Skin epidermis (tissue), 12 donors: ENCODE measurements around the gene MKLN1.
"Not testable (repeated sequence)": the region's sequence is repeated elsewhere in the genome, so short reads cannot be mapped to it uniquely, and the experiment has no call there.

ENCODE experiments used
- H3K27ac ChIP-seq, 21 experiments: fragments of 200-600 bp; sonication (generic) in 11 of 21; one replicate each; pipeline ENCODE4 v1.5.0; 2020; ENCODE audit warnings: mild to moderate bottlenecking in 3 of 21, inconsistent platforms in 2 of 21, moderate library complexity in 2 of 21
- H3K4me3 ChIP-seq, 7 experiments: fragments of 200-600 bp; sonication (generic) in 2 of 7; one replicate each; pipeline ENCODE4 v1.5.0; 2020; ENCODE audit warnings: inconsistent platforms in 2 of 7, mild to moderate bottlenecking in 2 of 7, moderate library complexity in 1 of 7

The MKLN1 gene

DNA sequence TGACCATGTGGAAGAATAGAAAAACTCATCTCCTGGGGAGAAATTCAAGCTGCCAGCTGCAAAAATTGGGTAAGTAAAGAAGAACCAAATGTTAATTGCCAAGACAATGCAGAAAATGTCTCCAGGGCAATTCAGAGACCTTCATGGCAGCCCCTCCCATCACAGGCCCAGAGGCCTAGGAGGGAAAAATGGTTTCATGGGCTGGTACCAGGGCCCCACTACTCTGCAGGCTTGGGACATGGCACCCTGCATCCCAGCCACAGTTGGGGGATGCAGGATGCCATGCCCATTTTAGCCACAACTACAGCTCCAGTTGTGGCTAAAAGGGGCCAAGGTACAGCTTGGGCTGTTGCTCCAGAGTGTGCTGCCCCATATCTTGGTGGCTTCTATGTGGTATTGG is 20.9 kb upstream of the MKLN1 start:
- H3K27ac ChIP-seq = no peak overlapping the region
- no peak overlapping the region for H3K4me3 ChIP-seq

DNA sequence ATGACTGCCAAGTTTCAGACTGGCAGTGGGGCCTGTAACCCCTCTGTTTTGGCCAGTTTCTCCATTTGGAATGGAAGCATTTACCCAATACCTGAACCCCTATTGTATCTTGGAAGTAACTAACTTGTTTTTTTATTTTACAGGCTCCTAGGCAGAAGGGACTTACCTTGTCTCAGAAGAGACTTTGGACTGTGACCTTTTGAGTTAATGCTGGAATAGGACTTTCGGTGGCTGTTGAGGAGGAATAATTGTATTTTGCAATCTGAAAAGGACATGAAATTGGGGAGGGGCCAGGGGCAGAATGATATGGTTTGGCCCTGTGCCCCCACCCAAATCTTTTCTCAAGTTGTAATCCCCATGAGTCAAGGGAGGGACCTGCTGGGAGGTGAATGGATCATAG is 20.0 kb upstream of the MKLN1 start:
- Histone ChIP-seq H3K4me3 (no peak overlapping the region), H3K27ac (no peak overlapping the region)

DNA sequence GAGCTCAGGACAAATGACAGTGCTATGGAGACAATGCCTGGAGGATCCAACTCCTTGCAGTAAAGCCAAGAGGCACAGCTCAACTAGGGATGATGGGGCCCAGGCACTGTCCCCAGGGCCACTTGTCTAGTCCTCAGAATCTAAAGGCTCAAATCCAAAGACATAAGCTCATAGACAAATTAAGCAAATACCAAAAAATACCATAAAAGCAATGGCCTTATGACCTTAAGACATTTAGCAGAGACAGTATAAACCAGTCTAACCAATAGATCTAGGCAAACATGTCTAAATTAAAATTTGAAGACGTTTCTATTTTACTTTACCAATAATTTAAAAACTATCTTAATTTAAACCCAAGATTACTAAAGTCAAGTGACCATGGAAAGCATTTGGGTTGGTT is 14.8 kb upstream of the MKLN1 start:
- H3K4me3 ChIP-seq = no peak overlapping the region
- H3K27ac ChIP-seq = no peak overlapping the region

DNA sequence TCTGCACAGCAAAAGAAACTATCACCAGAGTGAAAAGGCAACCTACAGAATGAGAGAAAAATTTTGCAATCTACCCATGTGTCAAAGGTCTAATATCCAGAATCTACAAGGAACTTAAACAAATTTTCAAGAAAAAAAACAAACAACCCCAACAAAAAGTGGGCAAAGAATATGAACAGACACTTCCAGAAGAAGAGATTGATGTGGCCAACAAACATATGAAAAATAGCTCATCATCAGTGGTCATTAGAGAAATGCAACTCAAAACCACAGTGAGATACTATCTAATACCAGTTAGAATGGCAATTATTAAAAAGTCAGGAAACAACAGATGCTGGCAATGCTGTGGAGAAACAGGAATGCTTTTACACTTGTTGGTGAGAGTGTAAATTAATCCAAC is 7.1 kb upstream of the MKLN1 start:
- no peak overlapping the region for H3K4me3 ChIP-seq
- H3K27ac ChIP-seq = no peak overlapping the region

DNA sequence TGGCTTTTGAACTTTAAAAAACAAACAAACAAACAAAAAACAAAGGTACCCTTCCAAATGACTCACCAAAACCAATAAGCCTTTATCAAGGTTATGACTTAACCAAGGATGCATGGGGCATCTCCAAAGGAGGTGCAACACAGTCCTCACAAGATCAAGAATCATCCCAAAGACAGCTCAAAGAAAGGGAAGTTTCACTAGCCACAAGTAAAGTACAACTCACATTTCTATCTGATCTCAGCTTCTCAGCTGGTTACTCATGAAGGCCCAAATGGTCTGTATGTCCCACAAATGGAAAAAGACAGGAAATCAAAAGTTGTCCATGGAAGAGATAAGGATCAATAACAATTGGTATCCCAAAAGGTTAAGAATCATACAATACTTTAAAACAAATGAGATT is 6.0 kb upstream of the MKLN1 start:
- H3K27ac ChIP-seq = no peak overlapping the region
- H3K4me3 ChIP-seq = no peak overlapping the region

DNA sequence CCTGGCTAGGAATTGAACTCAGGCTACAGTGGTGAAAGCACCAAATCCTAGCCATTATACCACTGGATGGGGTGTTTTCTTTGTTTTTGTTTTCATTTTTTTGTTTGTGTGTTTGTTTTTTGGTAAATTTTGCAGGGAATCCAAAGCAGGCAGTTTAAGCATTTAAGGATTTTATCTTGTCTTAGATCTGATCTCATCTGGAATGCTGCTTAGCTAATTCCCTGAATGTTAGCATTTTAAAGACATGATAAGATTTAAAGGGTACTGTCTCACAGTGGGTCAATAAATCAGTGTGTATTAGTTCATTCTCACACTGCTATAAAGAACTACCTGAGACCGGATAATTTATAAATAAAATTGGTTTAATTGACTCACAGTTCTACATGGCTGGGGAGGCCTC is 5.6 kb upstream of the MKLN1 start:
- Histone ChIP-seq H3K4me3 (no peak overlapping the region), H3K27ac (no peak overlapping the region)

DNA sequence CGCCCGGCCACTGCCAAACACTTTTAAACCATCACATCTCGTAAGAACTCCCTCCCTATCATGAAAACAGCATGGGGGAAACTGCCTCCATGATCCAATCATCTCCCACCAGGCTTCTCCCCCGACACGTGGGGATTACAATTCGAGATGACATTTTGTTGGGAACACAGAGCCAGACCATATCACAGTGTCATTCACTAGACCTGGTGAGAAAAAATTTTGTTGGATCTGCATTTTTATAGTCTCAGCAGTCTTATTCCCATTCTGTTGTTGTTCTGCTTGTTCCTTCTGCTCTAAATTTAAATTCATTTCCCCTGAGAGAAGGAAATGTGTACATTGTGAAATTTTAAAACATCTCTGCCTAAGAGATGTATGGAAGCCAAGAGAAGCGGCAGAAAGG is 4.8 kb upstream of the MKLN1 start:
- no peak overlapping the region for H3K4me3 ChIP-seq

DNA sequence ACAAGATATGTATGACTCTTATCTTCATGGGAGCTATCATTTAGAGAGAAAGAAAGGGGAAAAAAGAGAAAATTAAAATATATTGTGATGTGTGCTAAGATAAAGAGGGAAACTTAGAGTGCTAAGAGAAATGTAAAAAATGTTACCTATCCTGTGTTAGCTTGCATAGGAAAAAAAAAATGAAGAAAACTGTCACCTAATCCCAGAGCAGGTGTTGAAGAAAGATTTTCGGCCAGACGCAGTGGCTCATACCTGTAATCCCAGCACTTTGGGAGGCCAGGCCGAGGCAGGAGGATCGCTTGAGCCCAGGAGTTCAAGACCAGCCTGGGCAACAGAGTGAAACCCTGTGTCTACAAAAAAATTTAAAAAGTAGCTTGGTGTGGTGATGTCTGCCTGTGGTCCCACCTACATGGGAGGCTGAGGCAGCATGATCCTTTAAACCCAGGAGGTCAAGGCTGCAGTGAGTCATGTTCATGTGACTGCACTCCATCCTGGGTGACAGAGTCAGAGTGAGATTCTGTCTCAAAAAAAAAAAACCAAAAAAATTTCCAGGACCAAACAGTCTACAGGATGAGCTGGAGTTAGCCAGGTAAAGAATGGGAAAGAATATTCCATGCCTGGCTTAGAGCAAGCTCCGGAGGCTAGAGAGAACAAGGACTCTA is 2.4 kb upstream of the MKLN1 start:
- H3K4me3 ChIP-seq = no peak overlapping the region
- H3K27ac ChIP-seq = no peak overlapping the region

More for the DNA sequence above, 4.8 kb upstream of the MKLN1 start:
- no peak overlapping the region for H3K27ac ChIP-seq

DNA sequence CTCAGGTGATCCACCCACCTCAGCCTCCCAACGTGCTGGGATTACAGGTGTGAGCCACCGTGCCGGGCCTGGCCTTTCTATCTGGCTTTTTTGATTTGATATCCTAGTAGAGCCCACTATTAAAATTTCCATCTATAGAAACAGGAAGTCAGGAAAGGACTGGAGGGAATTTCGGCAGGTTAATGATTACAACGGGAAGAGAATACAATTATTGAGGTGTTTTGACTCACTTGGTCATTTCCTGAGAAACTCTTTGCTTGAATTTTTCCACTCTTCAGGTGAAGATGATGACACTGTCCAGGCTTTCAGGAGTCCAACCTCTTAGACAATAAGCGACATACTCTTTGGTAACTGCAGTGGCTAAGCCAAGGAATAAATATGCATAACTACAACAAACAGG is 1.1 kb upstream of the MKLN1 start:
- Histone ChIP-seq H3K4me3 (peak overlapping the region in 6 of 7 experiments; percentile 63 to 94 (median 83)), H3K27ac (peak overlapping the region in 18 of 21 experiments; percentile 94 to 100 (median 98))

DNA sequence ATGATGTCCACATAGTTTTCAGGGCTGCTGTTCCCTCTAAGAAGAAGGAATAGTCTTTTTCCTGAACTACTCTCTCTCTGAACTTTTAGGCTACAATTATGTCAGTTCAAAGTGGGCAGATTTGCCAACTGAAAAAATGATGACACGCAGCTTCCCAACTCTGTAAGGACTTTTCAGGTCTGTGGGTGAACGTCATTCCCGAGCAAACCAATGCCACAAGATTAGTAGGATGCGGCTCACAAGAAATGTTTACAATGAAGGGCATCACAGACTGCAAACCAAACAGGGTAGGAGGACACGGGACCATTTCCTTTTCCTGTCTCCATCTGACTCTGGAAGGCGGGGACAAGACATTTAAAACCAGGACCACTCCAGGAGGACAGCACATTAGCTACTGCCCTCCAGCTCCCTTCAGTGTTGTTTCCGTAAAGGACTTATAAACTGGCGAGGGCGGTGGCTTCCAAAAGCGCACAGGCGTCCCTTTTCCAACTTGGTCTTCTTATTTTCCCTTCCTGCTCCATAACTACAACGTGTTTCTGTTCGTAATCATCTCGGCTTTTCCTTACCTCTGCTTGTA is 539 bp upstream of the MKLN1 start:
- peak overlapping the region; percentile 63 to 97 (median 83) for H3K4me3 ChIP-seq
- peak overlapping the region; percentile 36 to 100 (median 98) for H3K27ac ChIP-seq

DNA sequence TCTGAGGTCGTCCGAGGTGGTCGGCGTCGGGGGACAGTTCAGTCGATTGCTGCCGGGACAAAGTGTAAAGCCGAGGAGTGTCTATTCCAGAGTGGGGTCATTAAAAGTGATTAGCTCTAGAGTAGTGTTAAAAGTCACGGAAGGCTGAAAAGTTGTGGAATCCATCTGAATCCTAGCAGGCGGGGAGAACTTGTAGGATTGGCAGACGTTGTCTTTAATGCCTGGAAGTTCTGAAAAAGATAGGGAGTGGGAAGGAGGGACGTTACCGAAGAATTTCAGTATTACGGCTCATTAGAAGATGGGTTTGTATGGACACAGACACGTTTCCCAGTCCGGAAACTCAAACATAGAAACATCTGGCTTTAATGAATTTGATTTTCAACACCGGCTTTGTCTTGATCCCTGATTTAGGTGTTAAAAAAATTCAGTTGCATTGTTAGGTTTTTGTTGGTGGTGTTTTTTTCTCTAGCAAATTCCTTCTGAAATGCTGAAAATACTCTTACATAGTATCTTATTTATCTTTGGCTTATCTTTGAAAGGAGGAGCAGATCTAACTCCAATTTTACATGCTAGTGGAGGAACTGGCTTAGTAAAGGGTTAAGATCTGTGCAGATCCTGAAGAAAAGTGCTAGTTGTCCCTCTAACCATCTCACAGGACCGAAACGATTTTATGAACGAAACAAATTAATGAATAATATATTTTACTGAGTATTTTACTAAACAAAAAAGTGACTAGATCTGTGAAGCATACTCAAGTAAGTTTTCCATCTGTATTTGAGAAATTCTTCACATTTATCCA is 900 bp downstream of the MKLN1 start:
- Histone ChIP-seq H3K27ac (peak overlapping the region; percentile 94 to 100 (median 98)), H3K4me3 (peak overlapping the region; percentile 63 to 97 (median 83))

DNA sequence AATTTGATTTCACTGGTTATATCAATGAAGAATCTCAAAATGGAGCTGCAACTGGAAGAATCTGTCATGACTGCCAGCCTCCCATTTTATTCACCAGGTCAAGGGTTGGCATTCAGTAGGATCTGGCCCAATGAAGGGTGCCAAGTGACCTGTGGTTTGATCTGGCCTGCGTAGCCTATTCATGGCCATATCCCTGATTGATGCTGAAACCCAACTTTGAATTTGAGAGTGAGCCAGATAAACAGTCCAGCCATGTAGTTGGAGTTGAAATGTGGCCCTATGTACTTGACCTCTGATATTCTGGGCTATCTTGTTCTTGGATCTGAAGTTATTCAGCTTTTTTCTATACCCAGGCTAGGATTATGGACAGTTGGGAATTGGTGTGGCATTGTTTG is 1.5 kb downstream of the MKLN1 start:
- H3K4me3 ChIP-seq = peak overlapping the region in 6 of 7 experiments; percentile 63 to 97 (median 83)

DNA sequence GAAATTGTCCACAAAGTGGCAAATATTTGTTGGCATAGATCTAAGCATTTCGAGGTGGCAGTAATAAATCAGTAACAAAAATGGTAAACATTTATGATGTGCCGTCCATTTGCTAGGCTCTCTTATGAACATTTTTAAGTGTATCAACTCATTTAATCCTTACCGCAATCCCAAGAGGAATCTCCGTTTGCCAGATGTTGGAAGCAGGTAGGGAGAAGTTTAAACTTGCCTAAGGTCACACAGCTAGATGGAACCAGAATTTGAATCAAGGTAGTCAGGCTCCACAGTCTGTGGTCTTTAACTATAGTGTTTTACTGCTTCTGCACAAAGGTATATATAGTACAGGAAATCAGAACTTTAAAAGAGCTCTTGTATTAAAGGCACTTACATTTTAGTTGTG is 2.6 kb downstream of the MKLN1 start:
- Histone ChIP-seq H3K4me3 (peak overlapping the region in 1 of 7 experiments; percentile 83), H3K27ac (peak overlapping the region in 8 of 21 experiments; percentile 1 to 99 (median 18))

More for the DNA sequence above, 1.5 kb downstream of the MKLN1 start:
- peak overlapping the region in 15 of 21 experiments; percentile 94 to 100 (median 99) for H3K27ac ChIP-seq

DNA sequence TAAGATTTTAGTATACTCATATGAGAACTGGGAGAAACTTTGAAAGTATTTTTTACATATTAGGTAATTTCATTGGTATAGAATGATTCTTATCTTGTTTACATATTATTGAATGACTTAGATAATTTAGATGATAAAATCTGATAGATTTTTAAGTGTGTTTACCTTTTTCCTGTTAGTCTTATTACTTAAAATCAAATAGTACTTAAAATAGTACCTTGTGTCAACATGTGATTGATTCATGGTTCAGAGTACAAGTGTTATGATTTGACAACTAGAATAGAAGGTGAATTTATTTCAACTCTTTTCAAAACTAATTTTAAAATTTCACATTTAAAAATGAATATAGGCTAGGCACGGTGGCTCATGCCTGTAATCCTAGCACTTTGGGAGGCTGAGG is 4.1 kb downstream of the MKLN1 start:
- Histone ChIP-seq H3K4me3 (no peak overlapping the region), H3K27ac (no peak overlapping the region)

DNA sequence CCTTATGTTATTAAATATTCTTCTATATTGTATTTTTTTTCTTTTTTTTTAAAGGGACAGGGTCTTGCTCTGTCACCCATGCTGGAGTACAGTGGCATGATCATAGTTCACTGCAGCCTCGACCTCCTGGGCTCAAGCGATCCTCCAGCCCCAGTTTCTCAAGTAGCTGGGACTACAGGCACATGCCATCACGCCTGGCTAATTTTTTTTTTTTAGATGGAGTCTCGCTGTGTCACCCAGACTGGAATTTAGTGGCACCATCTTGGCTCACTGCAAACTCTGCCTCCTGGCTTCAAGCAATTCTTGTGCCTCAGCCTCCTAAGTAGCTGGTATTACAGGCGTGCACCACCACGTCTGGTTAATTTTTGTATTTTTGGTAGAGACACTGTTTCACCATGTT is 5.1 kb downstream of the MKLN1 start:
- not testable (repeated sequence) for H3K4me3 ChIP-seq
- H3K27ac ChIP-seq = peak overlapping the region in 1 of 21 experiments; percentile 8

DNA sequence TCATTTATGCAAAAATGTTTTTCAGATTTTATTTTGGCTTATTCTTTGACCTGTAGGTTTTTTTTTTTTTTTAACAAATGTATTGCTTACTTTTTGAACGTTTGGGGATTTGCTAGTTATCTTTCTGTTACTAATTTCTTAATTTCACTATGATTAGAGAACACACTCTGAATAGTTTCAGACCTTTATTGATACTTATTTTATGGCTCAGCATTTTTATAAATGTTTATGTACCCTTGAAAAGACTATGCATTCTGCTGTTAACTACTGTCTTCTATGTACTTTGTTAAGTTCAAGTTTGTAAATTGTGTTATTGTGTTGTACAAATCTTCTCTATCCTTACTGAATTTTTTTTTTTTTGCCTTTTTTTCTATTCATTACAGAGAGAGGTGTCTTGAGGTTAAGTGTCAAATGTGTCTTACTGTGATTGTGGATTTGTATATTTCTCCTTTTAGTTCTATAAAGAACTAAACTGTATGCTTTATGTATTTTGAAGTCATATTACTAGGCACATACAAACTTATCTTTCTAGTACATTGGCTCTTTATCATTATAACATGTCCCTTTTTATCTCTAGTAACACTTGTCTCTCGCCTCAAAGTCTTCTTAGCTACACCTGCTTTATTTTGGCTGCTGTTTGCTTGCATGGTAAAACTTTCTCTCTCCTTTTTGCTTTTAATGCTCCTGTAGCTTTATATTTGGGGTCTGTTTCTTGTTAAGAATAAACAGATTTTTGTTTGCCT is 8.1 kb downstream of the MKLN1 start:
- Histone ChIP-seq H3K4me3 (no peak overlapping the region), H3K27ac (no peak overlapping the region)

DNA sequence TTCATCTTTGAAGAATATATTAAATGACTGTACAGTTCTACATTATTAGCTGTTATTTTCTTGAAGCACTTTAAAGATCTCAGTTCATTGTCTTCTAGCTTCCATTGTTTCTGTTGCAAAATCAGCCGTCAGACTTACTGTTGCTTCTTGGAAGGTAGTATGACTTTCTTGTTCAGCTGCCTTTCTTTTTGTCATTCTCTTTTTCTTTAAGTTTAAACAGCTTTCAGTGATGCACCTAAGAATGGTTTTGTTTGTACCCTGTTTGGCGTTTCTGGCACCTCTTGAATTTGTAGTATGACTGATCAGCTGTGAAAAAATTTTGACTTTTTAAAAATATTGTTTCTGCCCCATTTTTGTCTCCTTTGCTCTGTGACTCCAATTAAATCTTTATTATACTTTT is 9.3 kb downstream of the MKLN1 start:
- Histone ChIP-seq H3K4me3 (no peak overlapping the region), H3K27ac (no peak overlapping the region)

DNA sequence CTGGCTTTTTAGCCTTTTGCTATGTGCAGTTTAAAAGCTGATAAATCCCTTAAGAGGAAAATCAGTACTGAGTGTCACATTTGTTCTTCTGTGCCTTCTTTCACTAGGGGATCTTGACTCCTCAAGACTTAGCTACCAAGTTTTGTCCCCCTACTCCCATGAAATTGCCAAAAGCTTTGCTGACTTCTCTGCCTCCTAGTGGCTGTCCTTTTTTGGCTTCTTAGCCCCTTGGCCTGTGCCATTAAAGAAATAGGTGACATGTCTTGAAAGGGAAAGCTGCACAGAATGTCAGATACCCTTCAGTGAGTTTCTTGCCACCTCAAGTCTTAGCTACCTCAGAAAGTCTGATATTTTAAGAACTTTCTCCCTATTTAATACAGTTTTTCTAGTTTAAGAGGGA is 10.5 kb downstream of the MKLN1 start:
- no peak overlapping the region for H3K27ac ChIP-seq
- no peak overlapping the region for H3K4me3 ChIP-seq

DNA sequence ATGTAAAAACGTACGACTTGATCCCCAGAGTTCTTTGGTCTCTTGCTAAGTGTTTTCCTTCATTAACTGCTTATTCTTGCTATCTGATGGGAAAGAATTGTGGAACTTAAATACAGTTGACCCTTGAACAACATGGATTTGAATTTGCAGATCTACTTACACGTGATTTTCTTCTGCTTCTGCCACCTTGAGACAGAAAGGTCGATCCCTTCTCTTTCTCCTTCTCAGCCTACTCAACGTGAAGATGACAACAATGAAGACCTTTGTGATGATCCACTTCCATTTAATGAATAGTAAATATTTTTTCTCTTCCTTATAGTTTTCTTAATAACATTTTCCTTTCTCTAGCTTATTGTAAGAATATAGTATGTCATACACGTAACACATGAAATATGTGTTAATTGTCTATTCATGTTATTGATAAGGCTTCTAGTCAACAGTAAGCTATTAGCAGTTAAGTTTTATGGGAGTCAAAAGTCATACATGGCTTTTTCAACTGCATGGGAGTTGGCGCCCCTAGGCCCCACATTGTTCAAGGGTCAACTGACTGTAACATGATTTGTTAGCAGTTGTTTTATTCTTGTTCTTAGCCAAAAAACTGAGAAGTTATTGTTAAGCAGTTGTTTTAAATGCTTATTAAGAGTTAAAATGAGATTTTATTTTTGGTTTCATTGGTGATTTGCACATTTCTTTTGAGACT is 11.2 kb downstream of the MKLN1 start:
- H3K4me3 ChIP-seq = no peak overlapping the region
- no peak overlapping the region for H3K27ac ChIP-seq

DNA sequence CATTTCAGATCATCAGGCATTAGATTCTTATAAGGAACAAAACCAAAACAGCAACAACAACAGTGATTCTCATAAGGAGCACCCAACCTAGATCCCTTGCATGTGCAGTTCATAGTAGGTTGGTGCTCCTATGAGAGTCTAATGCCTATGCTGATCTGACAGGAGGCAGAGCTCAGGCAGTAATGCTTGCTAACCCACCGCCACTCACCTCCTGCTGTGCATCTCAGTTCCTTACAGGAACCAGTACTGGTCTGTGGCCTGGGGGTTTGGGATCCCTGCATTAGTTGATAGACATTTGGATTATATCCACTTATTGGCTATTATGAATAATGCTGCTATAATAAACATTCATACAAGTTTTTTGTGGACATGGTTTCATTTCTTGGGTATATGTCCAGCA is 14.0 kb downstream of the MKLN1 start:
- Histone ChIP-seq H3K27ac (no peak overlapping the region), H3K4me3 (no peak overlapping the region)
